ENCODE results near the gene AMPD1.

Gene AMPD1

DNA sequence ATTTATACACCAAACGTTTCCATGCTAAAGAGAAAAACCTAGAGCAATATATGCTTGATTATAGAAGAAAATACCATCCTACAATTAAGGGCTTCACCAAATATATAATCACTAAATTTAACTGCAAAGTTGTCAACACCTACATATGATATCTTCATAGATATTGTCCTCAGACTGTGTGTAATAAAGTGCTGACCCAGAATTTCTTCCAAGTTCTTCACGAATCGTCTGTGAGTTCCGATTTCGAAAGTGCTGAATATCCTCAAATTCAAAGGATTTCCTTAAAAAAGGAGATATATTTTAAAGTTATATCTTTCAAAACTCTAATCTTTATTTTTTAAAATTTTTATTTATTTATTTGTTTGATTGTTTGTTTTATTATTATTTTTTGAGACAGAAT, 72.0 kb downstream of the AMPD1 start:
- DNase-seq = no peak

Measured in fibroblast of upper back skin (primary cell).